GM18499 (cell line): Measurements from ENCODE around the gene HAND1.

Experiments
- ATAC-seq: cut with Tn5 transposase; IDR thresholded peaks from one replicate; pipeline ENCODE4 v1.9.1; 2021; ENCODE audit warnings: moderate number of reproducible peaks; ENCODE audit not compliant: insufficient read depth, unreplicated experiment

HAND1 gene

GRCh38 chr5:154506716-154507080 is 28.7 kb upstream of the HAND1 start:
- ATAC-seq, result no peak

GRCh38 chr5:154506049-154506715 is 28.2 kb upstream of the HAND1 start:
- ATAC-seq, result no peak

DNA sequence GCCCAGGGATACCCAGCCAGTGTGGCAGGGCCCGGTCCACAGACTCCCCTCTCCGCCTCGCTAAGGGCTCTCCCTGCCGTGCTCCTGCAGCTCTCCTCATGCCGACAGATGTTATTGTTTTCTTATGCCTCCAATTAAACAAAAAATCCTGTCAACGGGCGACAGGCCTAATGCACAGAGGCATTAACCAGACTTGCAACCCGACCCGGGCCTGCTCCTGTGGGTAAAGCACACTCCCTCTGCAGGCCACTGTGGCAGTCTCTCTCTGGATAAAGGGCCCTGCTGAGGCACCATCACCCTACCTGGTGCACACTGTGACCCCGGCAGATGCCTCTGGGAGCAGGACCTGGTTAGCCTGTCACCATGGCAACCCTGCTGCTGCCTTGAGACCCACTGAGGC is 27.5 kb upstream of the HAND1 start:
- no peak for ATAC-seq

DNA sequence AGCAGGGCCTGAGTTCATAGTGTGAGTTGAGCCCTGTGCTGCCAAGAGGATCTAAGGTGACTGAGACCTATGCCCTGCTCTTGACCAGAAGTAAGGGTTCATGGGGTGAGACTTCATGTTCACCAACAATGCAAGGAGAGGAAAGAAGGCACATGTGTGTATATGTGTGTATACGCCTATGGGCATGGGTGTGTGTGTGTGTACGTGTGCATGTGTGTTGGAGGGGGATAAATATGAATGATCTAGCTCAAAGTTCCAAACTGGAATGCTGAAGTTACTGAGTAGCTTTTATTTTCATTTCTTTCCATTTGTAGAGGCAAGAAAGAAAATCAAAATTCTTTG is 25.6 kb upstream of the HAND1 start:
- no peak for ATAC-seq

GRCh38 chr5:154502180-154502579 is 24.2 kb upstream of the HAND1 start:
- ATAC-seq, result no peak

DNA sequence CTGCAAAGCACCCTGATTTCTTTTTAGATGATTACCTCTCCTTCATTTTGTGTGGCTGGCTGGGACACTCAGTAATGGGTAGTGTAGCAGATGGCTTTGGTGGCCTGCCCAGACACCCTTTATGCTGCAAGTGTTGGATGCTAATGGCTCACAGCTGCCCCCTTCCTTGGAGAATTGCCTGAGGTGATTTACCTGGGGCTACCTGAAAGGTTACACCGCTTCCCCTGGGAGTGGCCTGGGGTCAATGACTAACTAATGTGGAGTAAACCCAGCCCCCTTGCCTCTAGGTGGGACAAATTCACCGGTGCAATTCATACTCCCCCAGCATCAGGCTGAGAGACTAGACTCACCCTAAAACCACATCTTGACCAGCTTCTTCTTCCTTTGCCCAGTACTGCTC is 23.5 kb upstream of the HAND1 start:
- no peak for ATAC-seq

DNA sequence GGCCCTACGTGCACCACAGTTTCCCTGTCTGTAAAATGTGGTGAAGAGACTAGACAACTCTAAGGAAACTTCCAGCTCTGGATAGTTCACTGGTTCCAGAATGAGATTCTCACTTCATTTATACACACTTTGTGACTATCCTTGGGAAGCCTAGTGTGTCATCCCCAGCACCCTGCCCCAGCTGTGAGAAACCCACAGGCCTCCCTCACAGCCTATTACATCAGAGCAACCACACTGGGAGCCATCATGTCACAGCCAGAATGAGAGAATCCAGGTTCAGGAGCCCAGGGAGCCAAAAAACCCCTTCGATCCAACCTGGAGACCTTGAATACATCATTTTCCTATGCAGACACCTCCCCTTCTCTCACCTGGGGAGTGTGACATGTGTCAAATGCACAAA is 21.0 kb upstream of the HAND1 start:
- no peak for ATAC-seq

DNA sequence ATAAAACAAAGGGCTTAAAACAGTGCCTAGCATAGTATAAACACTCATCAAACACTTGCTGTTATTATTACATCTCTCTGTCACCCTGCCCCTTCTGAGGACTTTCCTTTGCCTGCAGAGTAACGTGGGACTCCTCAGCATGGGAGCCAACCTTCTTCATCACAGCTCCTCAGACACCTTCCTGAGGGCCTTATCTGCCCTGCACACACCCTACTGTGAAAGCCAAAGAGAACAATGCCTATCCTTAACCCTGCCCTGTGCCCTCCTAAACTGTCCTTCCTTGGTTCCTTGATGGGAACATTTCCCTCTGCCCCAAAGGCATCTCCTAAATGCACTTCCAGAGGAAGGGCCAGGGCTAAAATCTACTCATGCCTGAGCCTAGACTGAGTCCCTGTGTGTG is 20.6 kb upstream of the HAND1 start:
- no peak for ATAC-seq

DNA sequence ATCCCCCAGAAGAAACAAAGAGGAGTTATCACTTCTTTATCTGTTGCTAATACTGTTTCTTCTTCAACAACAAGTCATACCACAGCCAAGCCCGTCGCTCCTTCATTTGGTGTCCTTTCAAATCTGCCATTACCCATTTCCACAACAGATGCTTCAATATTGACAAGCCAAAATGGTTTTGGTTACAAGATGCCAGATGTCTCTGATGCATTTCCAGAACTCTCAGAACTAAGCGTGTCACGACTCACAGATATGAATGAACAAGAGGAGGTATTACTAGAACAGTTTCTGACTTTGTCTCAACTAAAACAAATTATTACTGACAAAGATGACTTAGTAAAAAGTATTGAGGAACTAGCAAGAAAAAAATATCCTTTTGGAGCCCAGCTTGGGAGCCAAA is 16.0 kb upstream of the HAND1 start:
- no peak for ATAC-seq

DNA sequence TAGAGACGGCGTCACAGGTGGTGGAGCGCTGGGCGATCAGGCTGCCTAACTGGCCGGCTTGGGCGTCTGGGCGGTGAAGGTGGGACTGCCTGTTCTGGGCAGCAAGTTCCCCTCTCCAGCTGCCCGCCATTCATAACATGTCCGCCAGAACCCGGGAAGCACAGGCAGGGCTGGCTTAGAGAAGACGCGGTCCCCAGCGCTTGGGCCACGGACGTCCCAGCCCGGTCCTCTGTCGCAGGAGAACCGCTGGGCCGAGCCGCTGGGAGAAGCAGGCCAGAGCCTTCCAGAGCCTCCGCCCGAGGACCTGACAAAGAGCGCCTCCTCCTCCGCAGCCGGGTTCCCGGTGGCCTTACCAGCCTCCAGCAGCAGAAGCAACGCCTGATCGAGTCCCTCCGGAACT is 15.2 kb upstream of the HAND1 start:
- no peak for ATAC-seq

- no peak for ATAC-seq
These were observed 13.9 kb upstream of the HAND1 start for GRCh38 chr5:154491941-154492340.

DNA sequence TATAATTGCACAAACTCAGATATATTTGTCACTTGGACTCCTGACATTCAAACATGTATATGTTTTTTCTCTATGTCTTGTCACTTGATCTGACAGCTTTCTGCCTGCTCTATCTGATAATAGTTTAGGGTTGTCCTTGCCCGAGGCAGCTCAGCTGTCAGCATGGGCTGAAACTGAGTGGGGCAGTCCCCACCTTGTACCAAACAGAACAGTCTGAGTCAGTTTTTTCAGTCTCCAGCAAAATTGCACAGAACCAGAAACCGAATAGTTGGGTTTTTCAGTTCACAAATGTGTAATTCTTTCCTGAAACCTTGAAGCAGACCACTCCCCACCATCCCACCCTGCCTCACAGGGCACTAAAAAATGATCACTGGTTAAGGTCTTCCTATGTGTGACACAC is 9.5 kb upstream of the HAND1 start:
- peak; percentile 81 for ATAC-seq

- no peak for ATAC-seq
These were observed 8.4 kb upstream of the HAND1 start for GRCh38 chr5:154486427-154486866.

GRCh38 chr5:154485850-154486426 is 7.9 kb upstream of the HAND1 start:
- ATAC-seq, result no peak

DNA sequence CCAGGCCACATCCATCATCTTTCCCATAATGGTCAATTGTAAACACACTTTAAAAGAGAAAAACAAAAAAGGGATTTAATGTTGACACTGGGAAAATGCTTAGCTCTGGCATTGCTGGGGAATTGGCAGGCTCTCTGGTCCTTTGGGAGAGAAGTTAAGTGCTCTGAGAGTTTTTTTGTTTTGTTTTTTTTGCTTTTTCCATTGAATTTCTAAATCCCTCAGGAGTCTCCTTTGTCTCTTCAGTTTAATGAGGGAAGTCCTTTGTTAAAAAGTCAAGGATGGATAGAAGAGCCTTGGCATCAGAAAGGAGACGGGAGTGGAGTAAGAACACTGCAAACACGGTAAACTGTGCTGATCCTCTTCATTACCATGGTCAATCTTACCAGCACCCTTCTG is 7.1 kb upstream of the HAND1 start:
- ATAC-seq, result no peak

GRCh38 chr5:154484393-154485095 is 6.5 kb upstream of the HAND1 start:
- no peak for ATAC-seq

- no peak for ATAC-seq
These were observed 5.8 kb upstream of the HAND1 start for GRCh38 chr5:154483654-154484392.

DNA sequence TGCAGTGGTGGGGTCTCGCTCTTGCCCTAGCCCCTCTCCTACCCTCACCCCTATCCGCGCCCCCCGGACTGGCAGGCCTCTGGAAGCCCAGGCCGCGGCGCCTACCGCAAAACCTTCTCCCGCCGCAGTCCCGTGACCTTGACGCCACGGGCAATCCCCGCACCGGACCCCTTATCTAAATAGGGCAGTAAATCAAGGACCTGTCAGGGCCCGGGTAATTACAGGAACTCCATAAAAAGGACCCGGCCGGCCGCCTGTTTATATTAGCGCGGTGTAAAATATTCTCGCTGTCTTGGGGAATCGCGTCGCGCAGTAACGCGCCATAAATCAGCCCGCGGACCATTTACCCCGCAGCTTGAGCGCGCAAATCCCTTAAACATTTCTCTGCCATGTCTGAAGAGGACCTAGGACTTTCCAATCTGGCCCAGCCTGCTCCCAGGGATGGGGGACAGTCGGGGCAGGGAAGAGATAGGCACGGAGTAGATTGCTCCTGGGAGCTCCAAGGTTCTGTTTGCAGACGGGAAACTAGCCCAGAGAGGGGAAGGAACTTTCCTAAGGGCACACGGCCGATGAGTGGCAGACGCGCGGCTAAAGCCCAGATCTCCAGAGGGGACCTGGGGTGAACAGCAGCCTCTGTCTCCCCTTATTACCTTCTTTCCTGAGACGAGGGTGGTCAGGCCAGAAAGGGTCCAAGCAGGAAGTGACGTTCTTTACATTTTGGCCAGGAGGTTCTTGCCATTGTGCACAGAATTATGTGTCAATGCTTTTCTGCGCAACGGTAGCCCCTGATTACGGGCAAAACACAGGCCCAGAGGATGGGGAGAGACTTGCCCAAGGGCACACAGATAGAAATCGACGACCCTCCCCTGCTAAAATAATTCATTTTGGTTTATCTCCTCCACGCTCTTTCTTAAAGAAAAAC is 4.8 kb upstream of the HAND1 start:
- no peak for ATAC-seq

DNA sequence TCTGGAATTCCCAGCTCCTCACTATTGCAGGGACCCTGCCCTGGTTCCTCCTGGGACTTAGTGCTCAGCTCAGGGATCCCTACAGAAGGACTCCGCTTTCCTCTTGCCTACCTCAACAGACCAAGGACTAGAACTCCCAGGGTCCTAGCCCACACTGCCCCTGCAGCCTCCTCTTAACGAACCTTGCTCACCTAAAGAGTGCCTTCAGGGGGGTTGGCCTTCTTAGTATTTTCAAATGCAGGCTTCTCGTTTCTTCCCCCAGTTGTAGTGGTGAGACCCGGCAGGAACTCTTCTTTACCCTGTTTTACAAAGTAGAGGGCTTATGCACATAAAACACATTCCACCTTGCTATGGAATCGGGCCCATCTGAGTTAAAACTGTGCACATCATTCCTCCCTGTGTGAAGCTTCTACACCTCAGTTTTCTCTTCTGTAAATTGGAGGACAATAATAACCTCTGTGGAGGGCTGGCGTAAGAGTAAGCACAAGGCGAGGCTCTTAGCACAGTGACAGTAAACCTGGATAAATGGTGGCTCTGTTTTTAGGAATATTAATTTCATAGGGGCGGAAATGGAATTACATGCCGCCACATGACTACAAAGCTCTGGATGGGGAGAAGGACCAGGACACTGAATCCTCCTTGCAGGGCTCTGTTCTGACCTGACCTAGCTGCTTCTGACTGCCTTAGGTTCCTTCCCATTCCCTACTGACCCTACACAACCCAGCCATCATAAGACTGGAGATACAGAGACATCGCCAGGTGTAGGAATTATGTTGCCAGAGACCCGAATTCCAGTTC is 3.8 kb upstream of the HAND1 start:
- no peak for ATAC-seq

- ATAC-seq, result no peak
These were observed 2.8 kb upstream of the HAND1 start for GRCh38 chr5:154480847-154481246.
